Peyer's patch (tissue), 4 donors: ENCODE results near the gene SLC5A11.

Source experiments
- CTCF ChIP-seq, 6 experiments: fragments of 450-650 bp in 4 of 6; fragments of 200-600 bp in 2 of 6; sonication (generic) in 1 of 6; IDR thresholded peaks; one replicate each; pipeline ENCODE4 v1.5.1; 2017 to 2019; ENCODE audit warnings: antibody characterized with exemption in 6 of 6, mild to moderate bottlenecking in 3 of 6, moderate library complexity in 1 of 6
- POLR2A ChIP-seq, 2 donors: fragments of 450-650 bp; IDR thresholded peaks; one replicate each; pipeline ENCODE4 v1.5.1; 2017; ENCODE audit warnings: antibody characterized with exemption in 2 of 2, mild to moderate bottlenecking in 2 of 2, moderate library complexity in 2 of 2

GRCh38 chr16:24841291-24841690 is 4.5 kb upstream of the SLC5A11 start:
- TF ChIP-seq POLR2A (IDR thresholded peaks at IDR 0.05) (no peak), CTCF (IDR thresholded peaks at IDR 0.05) (no peak)
